IMR-90 (cell line): ENCODE results near the gene SSR3. TPM values are rescaled to one million over a fixed set of nuclear protein-coding genes. Genes with fewer than 3 reads are reported as not detected.

ENCODE experiments used
- ATAC-seq: fragments of 200-7000 bp; cut with Tn5 transposase; 2 replicates; pipeline ENCODE4 v1.9.1; 2020; ENCODE audit warnings: low read depth, mild to moderate bottlenecking, moderate library complexity
- BruUV-seq: library from RNA; stranded (reverse); fragments of 400-500 nt; replicated peaks from 2 replicates; lab custom pipeline; 2021; lab: Mats Ljungman, UMichigan
- CTCF ChIA-PET: fragments of 300-600 bp; formaldehyde crosslinking; extraction: SDS; loops from one replicate; lab custom pipeline; 2021; ENCODE audit warnings: antibody characterized with exemption; lab: Yijun Ruan, JAX
- POLR2A ChIA-PET: fragments of 300-600 bp; sonication (Branson Sonifier 250); formaldehyde crosslinking; loops from one replicate; lab custom pipeline; 2022; ENCODE audit warnings: antibody characterized with exemption; ENCODE audit not compliant: unreplicated experiment; lab: Charles Lee
- DNase-seq: peaks from one replicate; pipeline ENCODE4 v3.0.0; 2013
- H2AFZ ChIP-seq: replicated peaks from 2 replicates; pipeline ENCODE3; 2013; ENCODE audit warnings: low read length, mild to moderate bottlenecking; ENCODE audit not compliant: poor library complexity
- H2AK5ac ChIP-seq: 2 replicates; pipeline ENCODE4 v1.6.1; 2013; ENCODE audit warnings: low read depth, low read length, inconsistent platforms
- H2AK9ac ChIP-seq: replicated peaks from 2 replicates; pipeline ENCODE3; 2013; ENCODE audit warnings: mild to moderate bottlenecking, low read depth, low read length, moderate library complexity; ENCODE audit not compliant: poor library complexity
- H2BK120ac ChIP-seq: 2 replicates; pipeline ENCODE4 v1.6.1; 2013; ENCODE audit warnings: low read depth, low read length, inconsistent platforms
- H2BK15ac ChIP-seq: 3 replicates; pipeline ENCODE4 v1.6.1; 2013; ENCODE audit warnings: low read depth, low read length, inconsistent platforms
- H2BK20ac ChIP-seq: 2 replicates; pipeline ENCODE4 v1.6.1; 2013; ENCODE audit warnings: low read depth, mild to moderate bottlenecking, inconsistent platforms, low read length, moderate library complexity
- H2BK5ac ChIP-seq: 2 replicates; pipeline ENCODE4 v1.6.1; 2013; ENCODE audit warnings: mild to moderate bottlenecking, low read depth, low read length, inconsistent platforms; ENCODE audit not compliant: poor library complexity, severe bottlenecking
- H3K14ac ChIP-seq: replicated peaks from 2 replicates; pipeline ENCODE4 v1.6.1; 2013; ENCODE audit warnings: low read depth, low read length, inconsistent platforms
- H3K18ac ChIP-seq: 2 replicates; pipeline ENCODE4 v1.6.1; 2013; ENCODE audit warnings: low read depth, low read length, control low read depth
- H3K23ac ChIP-seq: 2 replicates; pipeline ENCODE4 v1.6.1; 2013; ENCODE audit warnings: low read depth, low read length, inconsistent platforms
- H3K27ac ChIP-seq: 2 replicates; pipeline ENCODE4 v1.5.1; 2013; ENCODE audit warnings: mild to moderate bottlenecking, control low read depth, low read length; ENCODE audit not compliant: insufficient read depth
- H3K27me3 ChIP-seq: 2 replicates; pipeline ENCODE4 v1.6.1; 2013; ENCODE audit warnings: low read length; ENCODE audit not compliant: control insufficient read depth, insufficient read depth
- H3K36me3 ChIP-seq: 2 replicates; pipeline ENCODE4 v1.6.1; 2013; ENCODE audit warnings: low read length, mixed read lengths; ENCODE audit not compliant: control insufficient read depth, insufficient read depth
- H3K4ac ChIP-seq: 2 replicates; pipeline ENCODE4 v1.6.1; 2013; ENCODE audit warnings: low read depth, low read length, inconsistent platforms
- H3K4me1 ChIP-seq: 2 replicates; pipeline ENCODE4 v1.6.1; 2013; ENCODE audit warnings: low read length, mixed read lengths; ENCODE audit not compliant: control insufficient read depth, insufficient read depth
- H3K4me2 ChIP-seq: 2 replicates; pipeline ENCODE4 v1.6.1; 2013; ENCODE audit warnings: low read depth, mild to moderate bottlenecking, control low read depth, low read length, moderate library complexity
- H3K4me3 ChIP-seq: 2 replicates; pipeline ENCODE4 v1.5.1; 2013; ENCODE audit warnings: low read depth, mild to moderate bottlenecking, control low read depth, low read length, moderate library complexity; ENCODE audit not compliant: insufficient read depth
- H3K56ac ChIP-seq: 2 replicates; pipeline ENCODE4 v1.6.1; 2013; ENCODE audit warnings: low read length, inconsistent platforms; ENCODE audit not compliant: insufficient read depth; ENCODE audit errors: extremely low read depth
- H3K79me1 ChIP-seq, 2 experiments: 2 replicates each; pipeline ENCODE4 v1.6.1; 2013; ENCODE audit warnings: low read length in 2 of 2, inconsistent platforms in 1 of 2, low read depth in 1 of 2
- H3K9ac ChIP-seq: 2 replicates; pipeline ENCODE4 v1.6.1; 2013; ENCODE audit warnings: low read depth, low read length, control low read depth
- H3K9me1 ChIP-seq: 2 replicates; pipeline ENCODE4 v1.6.1; 2013; ENCODE audit warnings: low read length, inconsistent platforms; ENCODE audit not compliant: insufficient read depth
- H3K9me3 ChIP-seq: 2 replicates; pipeline ENCODE4 v1.6.1; 2013; ENCODE audit warnings: low read length; ENCODE audit not compliant: control insufficient read depth, insufficient read depth
- H4K20me1 ChIP-seq: 2 replicates; pipeline ENCODE4 v1.6.1; 2013; ENCODE audit warnings: low read length, inconsistent platforms; ENCODE audit not compliant: insufficient read depth
- H4K5ac ChIP-seq: 2 replicates; pipeline ENCODE4 v1.6.1; 2013; ENCODE audit warnings: mild to moderate bottlenecking, low read depth, low read length, control low read depth
- H4K8ac ChIP-seq, 2 experiments: 2 replicates each; pipeline ENCODE4 v1.6.1; 2013; ENCODE audit warnings: low read depth in 2 of 2, low read length in 2 of 2, control low read depth in 1 of 2, inconsistent platforms in 1 of 2
- H4K91ac ChIP-seq: 2 replicates; pipeline ENCODE4 v1.6.1; 2013; ENCODE audit warnings: low read depth, low read length, inconsistent platforms; ENCODE audit not compliant: insufficient read depth
- BHLHE40 ChIP-seq: fragments of 150-350 bp; IDR thresholded peaks from 2 replicates; pipeline ENCODE4 v1.6.1; 2016; ENCODE audit warnings: mild to moderate bottlenecking, low read depth, low read length
- CEBPB ChIP-seq: IDR thresholded peaks from 2 replicates; pipeline ENCODE4 v1.6.1; 2012; ENCODE audit warnings: low read depth, low read length, improper control_type of control experiment
- CHD1 ChIP-seq: IDR thresholded peaks from 2 replicates; pipeline ENCODE4 v1.6.1; 2012; ENCODE audit warnings: low read depth, low read length, improper control_type of control experiment
- FOS ChIP-seq: fragments of 150-350 bp; IDR thresholded peaks from 2 replicates; pipeline ENCODE4 v1.6.1; 2016; ENCODE audit warnings: low read depth, low read length
- MAFK ChIP-seq: IDR thresholded peaks from 2 replicates; pipeline ENCODE4 v1.6.1; 2012; ENCODE audit warnings: low read depth, low read length, improper control_type of control experiment
- MAZ ChIP-seq: IDR thresholded peaks from 2 replicates; pipeline ENCODE4 v1.6.1; 2012; ENCODE audit warnings: low read depth, mild to moderate bottlenecking, low read length, improper control_type of control experiment, moderate library complexity, borderline replicate concordance
- MXI1 ChIP-seq: IDR thresholded peaks from 2 replicates; pipeline ENCODE4 v1.6.1; 2012; ENCODE audit warnings: low read depth, mild to moderate bottlenecking, low read length, moderate library complexity, borderline replicate concordance
- NFE2L2 ChIP-seq: fragments of 150-350 bp; IDR thresholded peaks from 2 replicates; pipeline ENCODE4 v1.6.1; 2016; ENCODE audit warnings: low read depth, mild to moderate bottlenecking, low read length
- POLR2A ChIP-seq: IDR thresholded peaks from 2 replicates; pipeline ENCODE4 v1.6.1; 2012; ENCODE audit warnings: mild to moderate bottlenecking, low read depth, low read length
- RAD21 ChIP-seq: IDR thresholded peaks from 2 replicates; pipeline ENCODE4 v1.6.1; 2012; ENCODE audit warnings: low read length, improper control_type of control experiment
- RCOR1 ChIP-seq: IDR thresholded peaks from 2 replicates; pipeline ENCODE4 v1.6.1; 2012; ENCODE audit warnings: mild to moderate bottlenecking, low read length, improper control_type of control experiment; ENCODE audit not compliant: insufficient replicate concordance
- RFX5 ChIP-seq: IDR thresholded peaks from 2 replicates; pipeline ENCODE4 v1.8.0; 2012; ENCODE audit warnings: low read depth, mild to moderate bottlenecking, low read length, moderate library complexity
- SMC3 ChIP-seq: fragments of 150-350 bp; IDR thresholded peaks from 2 replicates; pipeline ENCODE4 v1.6.1; 2016; ENCODE audit warnings: low read depth, mild to moderate bottlenecking, antibody characterized with exemption, low read length, moderate library complexity
- WGBS, 2 experiments: methylation state at CpG; one replicate each; pipeline versions ENCODE4 v1.1.5 to v1.1.7; 2013; ENCODE audit warnings: missing lambda C conversion rate in 2 of 2; ENCODE audit not compliant: insufficient read length in 1 of 2; ENCODE audit errors: extremely low coverage in 2 of 2; 5-methylcytosine and 5-hydroxymethylcytosine counted together
- dilution Hi-C: fragments of 300-500 bp; cut with HindIII; formaldehyde crosslinking; loops from one replicate; pipeline ENCODE4 v1.14.3; 2018; ENCODE audit warnings: low sequenced_read_pairs; ENCODE audit not compliant: unreplicated experiment
- in situ Hi-C: fragments of 300-500 bp; cut with MboI; formaldehyde crosslinking; loops from 3 replicates; pipeline ENCODE4 v1.14.3; 2019; ENCODE audit warnings: low sequenced_read_pairs, inconsistent platforms, mixed read lengths
- intact Hi-C: fragments of 100-400 bp; cut with micrococcal nuclease; formaldehyde crosslinking; loops from 2 replicates; pipeline ENCODE4 v1.10.0; 2022
- polyA plus RNA-seq, 3 experiments: library from polyadenylated mRNA; depleted of rRNA; stranded (reverse); fragments of >200 nt; gene quantifications; 2 replicates each; pipeline ENCODE4 v1.2.3, GENCODE V29; 2012; ENCODE audit warnings: low replicate concordance in 1 of 3
- total RNA-seq: library from RNA; depleted of rRNA; stranded (reverse); fragments of >200 nt; gene quantifications from 2 replicates; pipeline ENCODE4 v1.2.3, GENCODE V29; 2012
- TF ChIP-seq, protein P1 (sequence below): fragments of 150-350 bp; IDR thresholded peaks from 2 replicates; pipeline ENCODE4 v1.6.1; 2016; ENCODE audit warnings: low read depth, mild to moderate bottlenecking, low read length, moderate library complexity, borderline replicate concordance
- TF ChIP-seq, protein P2 (sequence below): fragments of 150-350 bp; IDR thresholded peaks from 2 replicates; pipeline ENCODE4 v1.6.1; 2017; ENCODE audit warnings: mild to moderate bottlenecking, antibody characterized with exemption, low read length, low read depth
- TF ChIP-seq, protein P3 (sequence below): conservative IDR thresholded peaks from 2 replicates; pipeline ENCODE4 v1.5.1; 2012; ENCODE audit warnings: mild to moderate bottlenecking, low read depth, low read length, improper control_type of control experiment

Gene SSR3
- total and polyA plus RNA-seq, 2 of the 4 experiments (the other 2 are of a cell fraction): 246 to 608 TPM

GRCh38 chr3:156601497-156601896 is 46.6 kb upstream of the SSR3 start:
- CTCF ChIA-PET: interaction anchor here (0.6 kb wide), 1 partner anchor 1936 kb away, joined by 3 read pairs; no protein-coding TSS in a partner anchor
- no CpG with 5 or more reads among the region's 3 CpGs for WGBS, 2 experiments
- H3K36me3 ChIP-seq: no peaks in the 10 kb centered on the region
- no peaks in the 10 kb centered on the region for H3K79me1 ChIP-seq
- TF ChIP-seq MXI1 (no peak), FOS (no peak), RAD21 (no peak), SMC3 (no peak), MAFK (no peak), CHD1 (no peak), POLR2A (no peak), RFX5 (no peak), MAZ (no peak), RCOR1 (no peak), BHLHE40 (no peak), CEBPB (no peak), NFE2L2 (no peak)
- TF ChIP-seq, protein P1, sequence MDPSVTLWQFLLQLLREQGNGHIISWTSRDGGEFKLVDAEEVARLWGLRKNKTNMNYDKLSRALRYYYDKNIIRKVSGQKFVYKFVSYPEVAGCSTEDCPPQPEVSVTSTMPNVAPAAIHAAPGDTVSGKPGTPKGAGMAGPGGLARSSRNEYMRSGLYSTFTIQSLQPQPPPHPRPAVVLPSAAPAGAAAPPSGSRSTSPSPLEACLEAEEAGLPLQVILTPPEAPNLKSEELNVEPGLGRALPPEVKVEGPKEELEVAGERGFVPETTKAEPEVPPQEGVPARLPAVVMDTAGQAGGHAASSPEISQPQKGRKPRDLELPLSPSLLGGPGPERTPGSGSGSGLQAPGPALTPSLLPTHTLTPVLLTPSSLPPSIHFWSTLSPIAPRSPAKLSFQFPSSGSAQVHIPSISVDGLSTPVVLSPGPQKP: no peak
- TF ChIP-seq, protein P2, sequence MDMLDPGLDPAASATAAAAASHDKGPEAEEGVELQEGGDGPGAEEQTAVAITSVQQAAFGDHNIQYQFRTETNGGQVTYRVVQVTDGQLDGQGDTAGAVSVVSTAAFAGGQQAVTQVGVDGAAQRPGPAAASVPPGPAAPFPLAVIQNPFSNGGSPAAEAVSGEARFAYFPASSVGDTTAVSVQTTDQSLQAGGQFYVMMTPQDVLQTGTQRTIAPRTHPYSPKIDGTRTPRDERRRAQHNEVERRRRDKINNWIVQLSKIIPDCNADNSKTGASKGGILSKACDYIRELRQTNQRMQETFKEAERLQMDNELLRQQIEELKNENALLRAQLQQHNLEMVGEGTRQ: no peak
- TF ChIP-seq, protein P3, sequence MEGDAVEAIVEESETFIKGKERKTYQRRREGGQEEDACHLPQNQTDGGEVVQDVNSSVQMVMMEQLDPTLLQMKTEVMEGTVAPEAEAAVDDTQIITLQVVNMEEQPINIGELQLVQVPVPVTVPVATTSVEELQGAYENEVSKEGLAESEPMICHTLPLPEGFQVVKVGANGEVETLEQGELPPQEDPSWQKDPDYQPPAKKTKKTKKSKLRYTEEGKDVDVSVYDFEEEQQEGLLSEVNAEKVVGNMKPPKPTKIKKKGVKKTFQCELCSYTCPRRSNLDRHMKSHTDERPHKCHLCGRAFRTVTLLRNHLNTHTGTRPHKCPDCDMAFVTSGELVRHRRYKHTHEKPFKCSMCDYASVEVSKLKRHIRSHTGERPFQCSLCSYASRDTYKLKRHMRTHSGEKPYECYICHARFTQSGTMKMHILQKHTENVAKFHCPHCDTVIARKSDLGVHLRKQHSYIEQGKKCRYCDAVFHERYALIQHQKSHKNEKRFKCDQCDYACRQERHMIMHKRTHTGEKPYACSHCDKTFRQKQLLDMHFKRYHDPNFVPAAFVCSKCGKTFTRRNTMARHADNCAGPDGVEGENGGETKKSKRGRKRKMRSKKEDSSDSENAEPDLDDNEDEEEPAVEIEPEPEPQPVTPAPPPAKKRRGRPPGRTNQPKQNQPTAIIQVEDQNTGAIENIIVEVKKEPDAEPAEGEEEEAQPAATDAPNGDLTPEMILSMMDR: no peak
- H3K4me2 ChIP-seq: no peak overlapping the region
- H2AK9ac ChIP-seq: no peak overlapping the region
- H3K4me3 ChIP-seq: no peak overlapping the region
- no peak overlapping the region for H2BK20ac ChIP-seq
- POLR2A ChIA-PET: no interaction called here
- no peak overlapping the region for H4K5ac ChIP-seq
- no peak overlapping the region for H3K14ac ChIP-seq
- no peak overlapping the region for H3K9ac ChIP-seq
- ATAC-seq: no peak
- H2BK120ac ChIP-seq: no peak overlapping the region
- H2AK5ac ChIP-seq: no peak overlapping the region
- no TSS peak for BruUV-seq
- no peak overlapping the region for H3K56ac ChIP-seq
- H3K27me3 ChIP-seq: no peaks in the 10 kb centered on the region
- H2BK5ac ChIP-seq: no peak overlapping the region
- in situ Hi-C loops (no loop called here), intact Hi-C loops (no loop called here), dilution Hi-C loops (no loop called here)
- no peak overlapping the region for H3K4ac ChIP-seq
- H3K9me3 ChIP-seq: no peaks in the 10 kb centered on the region
- no peak overlapping the region for H3K18ac ChIP-seq
- no peak overlapping the region for H2AFZ ChIP-seq
- no peak overlapping the region for H2BK15ac ChIP-seq
- DNase-seq: no peak
- H4K91ac ChIP-seq: no peak overlapping the region
- peaks cover 3% of the 10 kb centered on the region; the same call in 1 of the 2 replicates for H3K4me1 ChIP-seq
- H3K27ac ChIP-seq: no peak overlapping the region
- no peaks in the 10 kb centered on the region for H4K20me1 ChIP-seq
- H4K8ac ChIP-seq: no peak overlapping the region
- H3K9me1 ChIP-seq: no peaks in the 10 kb centered on the region
- no peak overlapping the region for H3K23ac ChIP-seq
